Activated naive CD8-positive, alpha-beta T cell (primary cell): ENCODE data around the gene RSPH9.

Experiments
- H3K27ac Mint-ChIP-seq: one replicate; pipeline ENCODE4 v1.8.0; 2021; ENCODE audit warnings: mixed read lengths
- H3K27me3 Mint-ChIP-seq: one replicate; pipeline ENCODE4 v1.8.0; 2021; ENCODE audit warnings: mixed read lengths
- H3K36me3 Mint-ChIP-seq: one replicate; pipeline ENCODE4 v1.8.0; 2021; ENCODE audit warnings: mixed read lengths
- H3K4me1 Mint-ChIP-seq: one replicate; pipeline ENCODE4 v1.8.0; 2021; ENCODE audit warnings: low read depth, mixed read lengths
- H3K4me3 Mint-ChIP-seq: one replicate; pipeline ENCODE4 v1.8.0; 2021; ENCODE audit warnings: mild to moderate bottlenecking, mixed read lengths
- H3K9me3 Mint-ChIP-seq: one replicate; pipeline ENCODE4 v1.8.0; 2021; ENCODE audit warnings: low read depth, mixed read lengths

Gene RSPH9

GRCh38 chr6:43702534-43703440 lies 58.0 kb downstream of the RSPH9 start:
- Mint-ChIP-seq H3K27ac (no peak overlapping the region), H3K36me3 (no peaks in the 10 kb centered on the region), H3K4me1 (no peaks in the 10 kb centered on the region), H3K4me3 (no peak overlapping the region), H3K9me3 (no peaks in the 10 kb centered on the region), H3K27me3 (peaks cover 8% of the 10 kb centered on the region)

DNA sequence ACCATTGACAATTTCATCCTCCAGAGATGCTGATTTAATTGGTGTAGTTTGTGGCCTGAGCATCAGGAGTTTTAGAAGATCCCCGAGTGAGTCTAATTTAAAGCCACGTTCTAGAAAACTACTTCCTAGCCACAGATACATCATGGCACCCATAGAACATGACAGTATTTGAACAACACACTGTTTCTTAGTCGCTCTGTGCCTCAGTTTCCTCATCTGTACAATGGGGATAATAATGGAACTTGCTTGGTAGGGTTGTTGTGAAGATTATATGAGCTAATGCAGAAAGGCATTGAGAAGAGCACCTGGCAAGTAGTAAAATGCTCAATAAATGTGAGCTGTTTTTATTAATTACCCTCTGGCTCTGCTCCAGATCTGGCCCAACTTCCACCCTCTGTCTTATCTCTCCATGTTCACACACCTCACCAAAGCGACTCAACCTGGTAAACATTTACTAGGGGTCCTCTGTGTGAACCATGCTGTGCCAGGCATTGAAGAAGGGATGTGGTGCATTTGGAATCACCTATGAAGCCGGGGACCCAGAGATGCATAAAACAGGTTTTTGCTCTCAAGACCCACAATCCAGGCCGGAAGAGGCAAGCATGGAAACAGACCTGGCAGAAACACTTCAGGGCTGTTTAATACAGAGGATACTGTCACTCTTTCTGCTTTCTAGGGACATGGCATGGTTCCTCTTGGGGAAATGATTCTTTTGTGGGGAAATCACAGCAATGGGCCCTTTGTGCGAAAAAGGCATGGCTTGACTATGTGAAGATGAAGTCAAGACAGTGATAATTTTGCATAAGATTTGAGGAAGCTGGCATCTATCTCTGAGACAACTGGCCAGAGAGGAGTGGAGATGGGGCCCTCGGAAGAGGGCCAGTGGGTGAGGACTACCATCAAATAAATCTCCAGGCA lies 58.9 kb downstream of the RSPH9 start:
- no peaks in the 10 kb centered on the region for H3K4me1 Mint-ChIP-seq
- H3K36me3 Mint-ChIP-seq, result no peaks in the 10 kb centered on the region

DNA sequence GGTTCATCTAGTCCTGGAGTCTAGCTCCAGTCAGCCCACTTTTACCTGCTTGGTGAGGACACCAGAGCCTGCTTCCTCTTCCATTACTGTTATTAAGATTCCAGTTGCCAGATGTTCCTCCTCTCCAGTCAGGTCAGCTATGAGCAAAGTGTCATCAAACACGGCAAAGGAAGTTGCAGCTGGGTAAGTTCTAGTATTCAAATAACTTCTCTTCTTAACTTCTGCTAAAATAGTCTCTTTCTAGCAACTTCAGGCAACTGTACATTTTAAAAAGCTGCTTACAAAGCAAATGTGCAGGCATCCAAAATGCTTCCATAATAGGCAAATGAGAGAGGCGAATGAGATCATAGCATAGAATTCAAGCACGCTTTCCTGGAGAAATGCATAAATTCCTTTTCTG lies 61.2 kb downstream of the RSPH9 start:
- H3K4me3 Mint-ChIP-seq, result no peak overlapping the region
- H3K36me3 Mint-ChIP-seq, result no peaks in the 10 kb centered on the region
- no peak overlapping the region for H3K27ac Mint-ChIP-seq
- no peaks in the 10 kb centered on the region for H3K4me1 Mint-ChIP-seq
- peaks cover 12% of the 10 kb centered on the region for H3K27me3 Mint-ChIP-seq
- no peaks in the 10 kb centered on the region for H3K9me3 Mint-ChIP-seq

More for the DNA sequence above, 58.9 kb downstream of the RSPH9 start:
- Mint-ChIP-seq H3K27ac (no peak overlapping the region), H3K9me3 (no peaks in the 10 kb centered on the region), H3K4me3 (no peak overlapping the region), H3K27me3 (peaks cover 8% of the 10 kb centered on the region)

- Mint-ChIP-seq H3K9me3 (no peaks in the 10 kb centered on the region), H3K27me3 (peaks cover 10% of the 10 kb centered on the region), H3K36me3 (no peaks in the 10 kb centered on the region), H3K27ac (no peak overlapping the region), H3K4me3 (no peak overlapping the region), H3K4me1 (no peaks in the 10 kb centered on the region)
Measured at GRCh38 chr6:43706788-43707187, 62.0 kb downstream of the RSPH9 start.

- no peak overlapping the region for H3K4me3 Mint-ChIP-seq
- no peaks in the 10 kb centered on the region for H3K9me3 Mint-ChIP-seq
- H3K4me1 Mint-ChIP-seq, result no peaks in the 10 kb centered on the region
- H3K27ac Mint-ChIP-seq, result no peak overlapping the region
- peaks cover 10% of the 10 kb centered on the region for H3K27me3 Mint-ChIP-seq
- H3K36me3 Mint-ChIP-seq, result no peaks in the 10 kb centered on the region
Measured at GRCh38 chr6:43707269-43707668, 62.4 kb downstream of the RSPH9 start.

- H3K27ac Mint-ChIP-seq, result no peak overlapping the region
- H3K36me3 Mint-ChIP-seq, result no peaks in the 10 kb centered on the region
- no peaks in the 10 kb centered on the region for H3K4me1 Mint-ChIP-seq
- no peaks in the 10 kb centered on the region for H3K9me3 Mint-ChIP-seq
- H3K4me3 Mint-ChIP-seq, result no peak overlapping the region
- H3K27me3 Mint-ChIP-seq, result peaks cover 7% of the 10 kb centered on the region
Measured at GRCh38 chr6:43707767-43708166, 62.9 kb downstream of the RSPH9 start.

- Mint-ChIP-seq H3K36me3 (no peaks in the 10 kb centered on the region), H3K9me3 (no peaks in the 10 kb centered on the region)
Measured at GRCh38 chr6:43708860-43709653, 64.2 kb downstream of the RSPH9 start.

DNA sequence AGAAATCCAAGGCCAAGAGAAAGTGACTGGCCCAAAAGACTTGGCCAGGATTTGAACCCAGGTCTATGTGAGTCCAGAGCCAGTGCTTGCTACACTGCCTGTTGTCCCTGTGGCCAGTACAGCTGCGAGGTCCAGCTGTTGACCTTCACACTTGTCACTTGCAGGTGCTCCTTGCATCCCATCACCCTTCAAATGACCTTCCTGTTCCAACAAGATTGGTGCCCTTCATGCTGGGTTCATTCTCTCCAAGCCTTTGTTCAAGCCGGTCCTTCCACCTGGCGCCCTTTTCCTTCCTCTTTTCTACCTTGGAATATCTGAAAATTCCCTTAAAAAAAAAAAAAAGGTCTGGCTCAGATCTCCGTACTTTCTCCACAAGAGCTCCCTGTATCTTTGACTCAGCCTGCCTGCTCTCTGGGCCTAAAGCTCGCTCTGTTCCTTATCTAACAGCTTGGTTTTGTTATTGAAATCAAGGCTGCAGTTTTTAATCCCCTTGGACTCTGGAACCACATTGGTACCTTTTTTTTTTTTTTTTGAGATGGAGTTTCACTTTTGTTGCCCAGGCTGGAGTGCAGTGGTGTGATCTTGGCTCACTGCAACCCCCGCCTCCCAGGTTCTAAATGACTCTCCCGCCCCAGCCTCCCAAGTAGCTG lies 64.9 kb downstream of the RSPH9 start:
- Mint-ChIP-seq H3K27me3 (peaks cover 7% of the 10 kb centered on the region), H3K4me1 (no peaks in the 10 kb centered on the region), H3K36me3 (no peaks in the 10 kb centered on the region), H3K4me3 (no peak overlapping the region), H3K27ac (no peak overlapping the region), H3K9me3 (no peaks in the 10 kb centered on the region)

More at GRCh38 chr6:43708860-43709653, 64.2 kb downstream of the RSPH9 start:
- no peaks in the 10 kb centered on the region for H3K4me1 Mint-ChIP-seq
- no peak overlapping the region for H3K27ac Mint-ChIP-seq
- peaks cover 7% of the 10 kb centered on the region for H3K27me3 Mint-ChIP-seq
- H3K4me3 Mint-ChIP-seq, result no peak overlapping the region

DNA sequence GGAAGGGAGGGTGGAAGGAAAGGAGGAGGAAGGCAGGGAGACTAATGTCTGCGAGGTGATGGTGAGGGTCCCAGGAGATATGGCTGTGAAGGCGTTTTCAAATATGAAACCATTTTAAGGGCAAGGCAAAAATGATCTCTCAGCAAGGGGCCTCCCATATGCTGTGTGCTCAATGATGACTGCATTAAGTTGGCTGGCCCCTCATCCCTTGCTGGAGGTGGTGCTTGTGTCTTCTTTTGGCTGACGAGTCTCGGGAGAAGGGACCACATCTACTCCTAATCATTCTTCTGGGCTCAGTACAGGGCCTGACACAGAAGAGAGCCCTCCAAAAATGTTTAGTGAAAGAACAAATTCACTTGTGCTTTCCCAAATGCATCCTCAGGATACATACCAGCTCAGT lies 65.7 kb downstream of the RSPH9 start:
- no peak overlapping the region for H3K27ac Mint-ChIP-seq
- H3K36me3 Mint-ChIP-seq, result no peaks in the 10 kb centered on the region
- H3K27me3 Mint-ChIP-seq, result peaks cover 7% of the 10 kb centered on the region
- H3K4me3 Mint-ChIP-seq, result no peak overlapping the region
- H3K4me1 Mint-ChIP-seq, result no peaks in the 10 kb centered on the region
- H3K9me3 Mint-ChIP-seq, result no peaks in the 10 kb centered on the region

GRCh38 chr6:43712579-43712978 lies 67.7 kb downstream of the RSPH9 start:
- Mint-ChIP-seq H3K27ac (no peak overlapping the region), H3K36me3 (no peaks in the 10 kb centered on the region), H3K9me3 (no peaks in the 10 kb centered on the region), H3K4me3 (no peak overlapping the region), H3K27me3 (peaks cover 4% of the 10 kb centered on the region), H3K4me1 (no peaks in the 10 kb centered on the region)

DNA sequence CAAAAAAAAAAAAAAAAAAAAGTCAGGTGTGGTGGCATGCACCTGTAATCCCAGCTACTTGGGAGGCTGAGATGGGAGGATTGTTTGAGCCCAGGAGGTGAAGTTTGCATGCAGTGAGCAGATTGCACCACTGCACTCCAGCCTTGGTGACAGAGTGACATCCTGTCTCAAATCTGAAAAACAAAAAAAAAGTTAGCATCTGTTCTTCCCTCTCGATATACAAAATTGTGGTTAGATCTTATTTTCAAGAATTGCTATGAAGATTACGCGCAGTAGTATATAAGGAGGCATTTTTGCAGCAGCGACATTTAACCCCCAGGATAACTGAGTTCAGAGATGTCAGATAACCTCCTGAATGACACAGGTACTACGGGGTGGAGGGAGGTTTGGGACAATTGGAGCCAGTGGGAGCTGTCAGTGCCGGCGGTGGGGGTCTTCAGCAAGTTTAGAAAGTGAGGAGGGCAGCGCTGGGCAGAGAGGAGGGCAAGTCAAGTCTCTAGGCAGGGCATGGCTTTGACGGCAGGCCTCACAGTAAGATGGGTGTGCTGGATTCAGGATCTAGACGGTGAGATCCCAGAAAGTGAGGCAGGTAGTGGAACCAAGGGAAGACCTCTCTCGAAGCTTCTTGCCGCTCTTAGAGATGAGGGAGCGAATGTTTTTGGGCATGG lies 68.9 kb downstream of the RSPH9 start:
- Mint-ChIP-seq H3K4me3 (no peak overlapping the region), H3K9me3 (no peaks in the 10 kb centered on the region), H3K27me3 (peaks cover 4% of the 10 kb centered on the region), H3K4me1 (no peaks in the 10 kb centered on the region), H3K36me3 (no peaks in the 10 kb centered on the region), H3K27ac (no peak overlapping the region)

DNA sequence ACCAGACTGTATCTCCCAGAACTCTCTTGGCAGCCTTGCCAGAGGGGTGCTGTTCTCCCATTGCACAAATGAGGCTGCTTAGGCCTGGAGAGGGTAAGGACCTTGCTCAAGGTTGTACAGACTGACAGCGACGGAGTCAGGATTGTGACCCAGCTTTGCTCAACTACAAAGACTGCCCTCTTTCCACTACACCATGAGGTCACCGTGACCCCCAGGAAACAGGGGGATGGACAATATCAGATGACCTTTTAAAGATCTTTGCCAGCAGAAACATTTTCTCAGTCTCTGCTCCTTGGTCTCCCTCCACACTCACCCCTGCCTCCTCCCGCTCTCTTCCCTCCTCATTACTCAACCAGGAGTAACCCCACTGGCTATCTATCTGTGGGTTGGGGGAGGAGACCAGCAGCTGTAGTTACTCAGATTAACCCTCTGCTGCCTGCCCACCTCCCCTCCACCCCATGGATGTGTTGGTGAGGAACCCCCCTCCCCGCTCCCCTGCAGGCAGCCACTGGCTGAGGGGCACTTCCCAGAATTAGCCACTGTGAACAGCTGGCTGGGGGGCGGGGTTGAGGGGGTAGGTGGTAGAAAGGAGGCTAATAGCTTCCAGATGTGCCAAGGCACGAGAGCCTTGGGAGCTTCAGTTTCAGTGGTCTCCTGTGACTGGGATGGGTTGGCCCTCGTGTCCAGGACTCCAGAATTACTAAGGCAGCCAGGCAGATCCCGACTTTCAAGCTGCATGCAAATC lies 69.6 kb downstream of the RSPH9 start:
- H3K4me3 Mint-ChIP-seq, result no peak overlapping the region
- no peaks in the 10 kb centered on the region for H3K9me3 Mint-ChIP-seq
- H3K36me3 Mint-ChIP-seq, result no peaks in the 10 kb centered on the region
- H3K27me3 Mint-ChIP-seq, result no peaks in the 10 kb centered on the region
- H3K27ac Mint-ChIP-seq, result no peak overlapping the region
- H3K4me1 Mint-ChIP-seq, result no peaks in the 10 kb centered on the region

GRCh38 chr6:43715056-43715788 lies 70.4 kb downstream of the RSPH9 start:
- Mint-ChIP-seq H3K4me3 (no peak overlapping the region), H3K4me1 (no peaks in the 10 kb centered on the region), H3K27me3 (no peaks in the 10 kb centered on the region), H3K36me3 (no peaks in the 10 kb centered on the region), H3K27ac (no peak overlapping the region), H3K9me3 (no peaks in the 10 kb centered on the region)
